NCI-H345 treated with DMSO at 0.1 percent for 48 hours (cell line): Measurements from ENCODE around the gene B3GNT3.
A peak's percentile ranks its signal among the peaks of the same experiment; 100 is the strongest.

Experiments
- DNase-seq: peaks from one replicate; lab custom pipeline; 2025; ENCODE audit not compliant: unreplicated experiment; lab: John Stamatoyannopoulos, UW

The B3GNT3 gene

DNA sequence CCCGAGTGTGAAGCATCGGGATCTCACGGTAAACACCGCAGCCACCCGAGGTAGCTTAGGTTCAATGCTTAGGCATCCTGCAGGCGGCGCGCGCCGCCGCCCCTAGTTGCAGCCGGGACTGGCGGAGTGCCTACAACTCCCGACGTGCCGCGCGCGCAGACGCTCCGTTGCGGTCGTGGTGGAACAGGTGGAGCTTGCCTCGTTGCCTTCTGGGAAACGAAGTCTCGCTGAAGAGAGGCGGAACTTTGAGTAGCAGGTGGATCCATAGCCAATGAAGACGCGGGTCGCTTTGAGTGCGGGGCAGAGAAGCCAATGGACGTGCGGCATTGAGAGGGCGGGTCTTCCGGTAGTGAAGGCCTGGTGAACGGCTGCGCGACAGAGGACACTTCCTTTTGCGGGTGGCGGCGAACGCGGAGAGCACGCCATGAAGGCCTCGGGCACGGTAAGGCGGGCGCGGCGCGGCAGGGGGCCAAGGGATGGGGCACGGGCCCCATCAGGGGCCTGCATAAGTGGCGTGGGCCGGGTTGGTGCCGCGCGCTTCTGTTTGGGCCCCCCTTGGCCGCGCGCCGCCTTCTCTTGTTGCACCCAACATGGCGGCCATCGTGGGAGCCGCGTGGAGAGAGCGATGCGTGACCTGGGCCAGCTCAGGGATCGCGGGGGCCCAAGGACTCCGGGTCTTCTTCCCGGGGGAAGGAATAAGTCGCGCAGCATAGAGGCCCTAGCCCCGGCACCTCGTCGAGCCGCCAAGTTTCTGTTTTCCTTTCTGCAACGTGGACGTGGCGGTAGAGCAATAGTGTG is 64.8 kb downstream of the B3GNT3 start, which contains the start of gene RPL18A:
TSS of gene RPL18A (plus strand) at position 378 of the 798 bp plus-strand sequence. CDS start at position 425, 47 bp downstream.
- peak; percentile 93 for DNase-seq

GRCh38 chr19:17860331-17860992 is 65.5 kb downstream of the B3GNT3 start:
- no peak for DNase-seq

GRCh38 chr19:17860993-17861360 is 66.0 kb downstream of the B3GNT3 start:
- DNase-seq = no peak

- DNase-seq = no peak
Measured at GRCh38 chr19:17861542-17862402, 66.8 kb downstream of the B3GNT3 start.

DNA sequence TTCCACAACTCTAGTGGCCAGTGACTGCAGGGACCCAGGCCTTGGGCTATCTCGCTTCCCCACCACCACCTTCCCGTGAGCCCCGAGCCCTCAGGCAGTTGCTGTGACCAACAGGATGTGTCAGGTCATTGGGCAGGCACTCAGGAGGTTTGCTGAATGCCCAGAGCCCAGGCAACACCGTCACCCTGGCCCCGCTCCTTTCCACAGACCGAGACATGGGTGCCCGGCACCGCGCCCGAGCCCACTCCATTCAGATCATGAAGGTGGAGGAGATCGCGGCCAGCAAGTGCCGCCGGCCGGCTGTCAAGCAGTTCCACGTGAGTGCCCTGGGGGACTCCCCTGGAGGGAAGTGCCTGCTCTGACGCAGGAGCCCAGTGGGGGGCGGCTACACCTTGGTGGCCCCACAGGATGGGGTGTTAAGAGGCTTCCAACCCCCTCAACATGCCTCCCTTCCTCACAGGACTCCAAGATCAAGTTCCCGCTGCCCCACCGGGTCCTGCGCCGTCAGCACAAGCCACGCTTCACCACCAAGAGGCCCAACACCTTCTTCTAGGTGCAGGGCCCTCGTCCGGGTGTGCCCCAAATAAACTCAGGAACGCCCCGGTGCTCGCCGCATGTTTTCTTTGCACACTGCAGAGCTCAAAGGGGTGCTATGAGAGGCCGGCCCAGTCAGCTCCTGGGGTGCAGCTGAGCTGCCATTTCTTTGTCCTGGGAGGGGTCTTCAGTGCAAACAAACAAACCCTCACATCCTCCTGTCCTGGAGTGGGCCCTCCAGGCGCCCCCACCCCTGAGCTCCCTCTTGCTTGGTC is 68.0 kb downstream of the B3GNT3 start:
- DNase-seq = no peak
